NCI-H774 (cell line): ENCODE measurements around the gene FER.
"Not testable (repeated sequence)": the region's sequence is repeated elsewhere in the genome, so short reads cannot be mapped to it uniquely, and the experiment has no call there.

Experiments used
- DNase-seq: peaks from one replicate; lab custom pipeline; 2025; lab: John Stamatoyannopoulos, UW

Gene FER

GRCh38 chr5:108957333-108957732 lies 209.6 kb downstream of the FER start:
- no peak for DNase-seq

- DNase-seq: no peak
Measured at GRCh38 chr5:108966910-108967309, 219.2 kb downstream of the FER start.

GRCh38 chr5:108974594-108974993 lies 226.9 kb downstream of the FER start:
- DNase-seq: no peak

- DNase-seq: no peak
Measured at GRCh38 chr5:108975697-108976096, 228.0 kb downstream of the FER start.

- no peak for DNase-seq
Measured at GRCh38 chr5:108983461-108984092, 235.9 kb downstream of the FER start.

GRCh38 chr5:108989761-108990392 lies 242.2 kb downstream of the FER start:
- DNase-seq: no peak

GRCh38 chr5:108992396-108993085 lies 244.8 kb downstream of the FER start:
- not testable (repeated sequence) for DNase-seq

GRCh38 chr5:108993440-108993839 lies 245.7 kb downstream of the FER start:
- not testable (repeated sequence) for DNase-seq

- no peak for DNase-seq
Measured at GRCh38 chr5:108997720-108998119, 250.0 kb downstream of the FER start.

- DNase-seq: no peak
Measured at GRCh38 chr5:108998216-108998615, 250.5 kb downstream of the FER start.

- no peak for DNase-seq
Measured at GRCh38 chr5:109003928-109004327, 256.2 kb downstream of the FER start.

- DNase-seq: no peak
Measured at GRCh38 chr5:109005297-109006009, 257.8 kb downstream of the FER start.

- DNase-seq: no peak
Measured at GRCh38 chr5:109006129-109006528, 258.4 kb downstream of the FER start.

GRCh38 chr5:109016300-109016699 lies 268.6 kb downstream of the FER start:
- DNase-seq: no peak

- DNase-seq: no peak
Measured at GRCh38 chr5:109022056-109022455, 274.4 kb downstream of the FER start.

- not testable (repeated sequence) for DNase-seq
Measured at GRCh38 chr5:109025729-109026128, 278.0 kb downstream of the FER start.

- no peak for DNase-seq
Measured at GRCh38 chr5:109027983-109028607, 280.4 kb downstream of the FER start.

GRCh38 chr5:109028608-109029299 lies 281.1 kb downstream of the FER start:
- DNase-seq: no peak

GRCh38 chr5:109029847-109030246 lies 282.1 kb downstream of the FER start:
- DNase-seq: no peak

- no peak for DNase-seq
Measured at GRCh38 chr5:109030360-109031143, 282.9 kb downstream of the FER start.

- no peak for DNase-seq
Measured at GRCh38 chr5:109034306-109034705, 286.6 kb downstream of the FER start.
